ENCODE results near the gene KSR2.

KSR2 gene

GRCh38 chr12:118016424-118017264 is 47.9 kb upstream of the KSR2 start, which contains the start of gene RFC5 (continued):
- no peak for TF ChIP-seq ZNF585B (tag by site-specific recombination; IDR thresholded peaks at IDR 0.05)

GRCh38 chr12:118015944-118016343 is 47.2 kb upstream of the KSR2 start:
- Histone ChIP-seq H3K9me3 (ENCODE audit: control insufficient read depth, insufficient read depth, low read depth, low read length) (no peaks in the 10 kb centered on the region), H3K27ac (ENCODE audit: extremely low read depth, low read depth, low read length) (no peak overlapping the region), H3K4me3 (ENCODE audit: low read depth, low read length) (no peak overlapping the region), H3K36me3 (ENCODE audit: control insufficient read depth in 2 of 2, insufficient read depth in 1 of 2, low read length in 2 of 2) (peaks cover 26 to 34% of the 10 kb centered on the region in 2 experiments), H3K4me1 (ENCODE audit: control insufficient read depth, insufficient read depth, low read length) (peaks cover 4% of the 10 kb centered on the region; the same call in 1 of the 2 replicates)
- ChIA-PET CTCF (interaction anchor here (0.7 to 1.3 kb wide), 3 partner anchors 66 to 547 kb away, joined by 3 read pairs; no protein-coding TSS in a partner anchor), POLR2A (interaction anchor here (0.7 to 1.6 kb wide), 6 partner anchors 12 to 141 kb away, joined by 3 to 4 read pairs (median 3); partner anchors contain the start of gene KSR2)
- TF ChIP-seq GLI4 (tag by site-specific recombination; IDR thresholded peaks at IDR 0.05) (no peak), ZNF202 (tag by site-specific recombination; IDR thresholded peaks at IDR 0.05; ENCODE audit: borderline replicate concordance) (no peak), INSM2 (tag by site-specific recombination; IDR thresholded peaks at IDR 0.05) (no peak), KLF9 (tag by site-specific recombination; IDR thresholded peaks at IDR 0.05; ENCODE audit: low read depth) (no peak), ZNF112 (tag by site-specific recombination; IDR thresholded peaks at IDR 0.05) (no peak), ZNF23 (tag by site-specific recombination; IDR thresholded peaks at IDR 0.05; ENCODE audit: borderline replicate concordance) (no peak), ZNF324 (tag by site-specific recombination; IDR thresholded peaks at IDR 0.05) (no peak), ZNF391 (tag by site-specific recombination; IDR thresholded peaks at IDR 0.05; ENCODE audit: borderline replicate concordance, low read depth) (no peak)

DNA sequence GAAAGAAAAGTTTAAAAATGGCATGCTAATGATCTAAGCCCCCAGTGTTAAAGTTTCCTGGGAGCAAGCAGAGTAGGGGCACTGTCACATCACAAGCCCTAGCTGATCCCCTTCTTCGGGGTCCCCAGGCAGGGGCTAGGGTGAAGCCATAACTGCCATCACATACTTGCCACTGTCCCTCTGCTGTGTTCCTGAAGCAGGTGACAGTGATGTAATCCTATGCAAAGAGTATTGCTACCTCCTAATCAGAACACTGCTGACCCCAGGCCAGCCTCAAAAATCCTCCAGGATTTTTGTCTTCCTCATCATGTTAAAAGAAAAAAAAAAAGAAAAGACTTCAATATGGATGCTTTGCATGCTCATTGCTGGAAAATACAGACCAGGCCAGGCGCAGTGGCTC is 46.5 kb upstream of the KSR2 start:
- H3K4me1 ChIP-seq (ENCODE audit: control insufficient read depth, insufficient read depth, low read length): peaks cover 4% of the 10 kb centered on the region; the same call in 1 of the 2 replicates
- H3K27ac ChIP-seq (ENCODE audit: extremely low read depth, low read depth, low read length): no peak overlapping the region
- ChIA-PET POLR2A (interaction anchor here (1.6 kb wide), 1 partner anchor 125 kb away, joined by 3 read pairs; no protein-coding TSS in a partner anchor), CTCF (interaction anchor here (1.3 kb wide), 1 partner anchor 140 kb away, joined by 3 read pairs; no protein-coding TSS in a partner anchor)
- H3K9me3 ChIP-seq (ENCODE audit: control insufficient read depth, insufficient read depth, low read depth, low read length): no peaks in the 10 kb centered on the region
- peaks cover 20 to 27% of the 10 kb centered on the region in 2 experiments for H3K36me3 ChIP-seq (ENCODE audit: control insufficient read depth in 2 of 2, insufficient read depth in 1 of 2, low read length in 2 of 2)
- H3K4me3 ChIP-seq (ENCODE audit: low read depth, low read length): no peak overlapping the region
- TF ChIP-seq ZNF558 (tag by site-specific recombination; IDR thresholded peaks at IDR 0.05): no peak

DNA sequence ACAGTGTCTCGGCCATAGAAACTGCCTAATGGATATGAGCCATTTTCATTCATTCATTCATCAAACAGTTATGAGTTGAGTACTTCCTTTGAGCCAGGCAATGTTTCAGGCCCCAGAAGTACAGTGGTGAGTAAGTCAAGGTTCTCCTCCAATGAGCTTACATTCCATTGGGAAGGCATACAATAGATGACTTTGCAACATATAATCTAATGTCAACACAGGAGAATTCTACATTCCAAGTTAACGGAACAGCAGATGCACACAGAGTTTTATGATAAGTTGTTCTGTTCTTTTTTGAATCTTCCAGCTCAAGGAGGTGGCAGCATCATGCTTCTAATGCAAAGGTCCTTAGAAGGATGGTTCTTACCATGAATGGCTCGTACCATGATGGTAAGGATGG is 44.5 kb upstream of the KSR2 start:
- TF ChIP-seq, protein P1, sequence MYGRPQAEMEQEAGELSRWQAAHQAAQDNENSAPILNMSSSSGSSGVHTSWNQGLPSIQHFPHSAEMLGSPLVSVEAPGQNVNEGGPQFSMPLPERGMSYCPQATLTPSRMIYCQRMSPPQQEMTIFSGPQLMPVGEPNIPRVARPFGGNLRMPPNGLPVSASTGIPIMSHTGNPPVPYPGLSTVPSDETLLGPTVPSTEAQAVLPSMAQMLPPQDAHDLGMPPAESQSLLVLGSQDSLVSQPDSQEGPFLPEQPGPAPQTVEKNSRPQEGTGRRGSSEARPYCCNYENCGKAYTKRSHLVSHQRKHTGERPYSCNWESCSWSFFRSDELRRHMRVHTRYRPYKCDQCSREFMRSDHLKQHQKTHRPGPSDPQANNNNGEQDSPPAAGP (tag by site-specific recombination; IDR thresholded peaks at IDR 0.05): no peak
- TF ChIP-seq ZNF544 (tag by site-specific recombination; IDR thresholded peaks at IDR 0.05): no peak
- TF ChIP-seq ZFP3 (tag by site-specific recombination; IDR thresholded peaks at IDR 0.05; ENCODE audit: low read depth): no peak
- TF ChIP-seq BCL11B (tag by site-specific recombination; IDR thresholded peaks at IDR 0.05; ENCODE audit: low read depth): no peak
- no peak for TF ChIP-seq ZSCAN16 (tag by site-specific recombination; IDR thresholded peaks at IDR 0.05)
- TF ChIP-seq ZFP41 (tag by site-specific recombination; IDR thresholded peaks at IDR 0.05; ENCODE audit: borderline replicate concordance): no peak
- TF ChIP-seq, protein P2, sequence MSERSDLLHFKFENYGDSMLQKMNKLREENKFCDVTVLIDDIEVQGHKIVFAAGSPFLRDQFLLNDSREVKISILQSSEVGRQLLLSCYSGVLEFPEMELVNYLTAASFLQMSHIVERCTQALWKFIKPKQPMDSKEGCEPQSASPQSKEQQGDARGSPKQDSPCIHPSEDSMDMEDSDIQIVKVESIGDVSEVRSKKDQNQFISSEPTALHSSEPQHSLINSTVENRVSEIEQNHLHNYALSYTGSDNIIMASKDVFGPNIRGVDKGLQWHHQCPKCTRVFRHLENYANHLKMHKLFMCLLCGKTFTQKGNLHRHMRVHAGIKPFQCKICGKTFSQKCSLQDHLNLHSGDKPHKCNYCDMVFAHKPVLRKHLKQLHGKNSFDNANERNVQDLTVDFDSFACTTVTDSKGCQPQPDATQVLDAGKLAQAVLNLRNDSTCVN (tag by site-specific recombination; optimal IDR thresholded peaks at IDR 0.05): no peak
- no peak for TF ChIP-seq ZBTB8A (tag by site-specific recombination; IDR thresholded peaks at IDR 0.05)
- POLR2A ChIA-PET: no interaction called here
- Histone ChIP-seq H3K9me3 (ENCODE audit: control insufficient read depth, insufficient read depth, low read depth, low read length) (no peaks in the 10 kb centered on the region), H3K4me1 (ENCODE audit: control insufficient read depth, insufficient read depth, low read length) (peaks cover 4% of the 10 kb centered on the region; the same call in 1 of the 2 replicates), H3K4me3 (ENCODE audit: low read depth, low read length) (no peak overlapping the region), H3K27ac (ENCODE audit: extremely low read depth, low read depth, low read length) (no peak overlapping the region), H3K36me3 (ENCODE audit: control insufficient read depth in 2 of 2, insufficient read depth in 1 of 2, low read length in 2 of 2) (peaks cover 0 to 7% of the 10 kb centered on the region in 2 experiments; a peak in 2 of 3 replicates)
- CTCF ChIA-PET: no interaction called here

All from HEK293 (cell line).